ENCODE measurements around the gene EIPR1. TPM values are rescaled to one million over a fixed set of nuclear protein-coding genes. Genes with fewer than 3 reads are reported as not detected.

The EIPR1 gene
- 10 to 100 TPM; 37.1 to 47.7 (median 41.1) TPM for polyA plus RNA-seq

GRCh38 chr2:3377612-3378432 lies at the start of gene EIPR1:
Gene EIPR1, minus strand, starts transcription at chr2:3377818. Its CDS starts 129 bp downstream, at chr2:3377689.
- Mint-ChIP-seq H3K27me3 (ENCODE audit: low read depth in 3 of 3) (peaks cover 7 to 28% (median 24%) of the 10 kb centered on the region in 3 donors), H3K36me3 (peaks cover 3 to 4% (median 3%) of the 10 kb centered on the region in 3 donors), H3K27ac (peak within 1 kb of the TSS; percentile 92 to 98 (median 97)), H3K4me1 (peaks cover 53 to 54% of the 10 kb centered on the region in 2 donors), H3K9me3 (peaks cover 0 to 5% (median 0%) of the 10 kb centered on the region in 6 donors), H3K4me3 (peak within 1 kb of the TSS; percentile 92 to 99 (median 98))
- DNase-seq, result peak; percentile 96 to 98 (median 96)

GRCh38 chr2:3427272-3427671 lies 49.7 kb upstream of the EIPR1 start:
- Mint-ChIP-seq H3K27ac (no peak overlapping the region), H3K4me1 (peaks cover 6 to 8% of the 10 kb centered on the region in 2 donors), H3K27me3 (ENCODE audit: low read depth in 3 of 3) (no peaks in the 10 kb centered on the region), H3K9me3 (no peaks in the 10 kb centered on the region), H3K36me3 (peaks cover 9 to 43% (median 24%) of the 10 kb centered on the region in 3 donors), H3K4me3 (no peak overlapping the region)
- no peak for DNase-seq

- peaks cover 6 to 8% of the 10 kb centered on the region in 2 donors for H3K4me1 Mint-ChIP-seq
- H3K27ac Mint-ChIP-seq, result no peak overlapping the region
- peaks cover 9 to 38% (median 17%) of the 10 kb centered on the region in 3 donors for H3K36me3 Mint-ChIP-seq
- no peak for DNase-seq
- H3K9me3 Mint-ChIP-seq, result no peaks in the 10 kb centered on the region
- no peaks in the 10 kb centered on the region for H3K27me3 Mint-ChIP-seq (ENCODE audit: low read depth in 3 of 3)
- no peak overlapping the region for H3K4me3 Mint-ChIP-seq
Observed at GRCh38 chr2:3426615-3427014, 49.0 kb upstream of the EIPR1 start.

GRCh38 chr2:3424171-3424795 lies 46.7 kb upstream of the EIPR1 start:
- H3K9me3 Mint-ChIP-seq, result no peaks in the 10 kb centered on the region
- H3K27ac Mint-ChIP-seq, result no peak overlapping the region
- H3K4me1 Mint-ChIP-seq, result peaks cover 6 to 8% of the 10 kb centered on the region in 2 donors
- H3K27me3 Mint-ChIP-seq (ENCODE audit: low read depth in 3 of 3), result no peaks in the 10 kb centered on the region
- no peak overlapping the region for H3K4me3 Mint-ChIP-seq
- DNase-seq, result no peak
- peaks cover 9 to 39% (median 16%) of the 10 kb centered on the region in 3 donors for H3K36me3 Mint-ChIP-seq

- H3K27ac Mint-ChIP-seq, result peak overlapping the region in 1 of 6 donors; percentile 37
- no peaks in the 10 kb centered on the region for H3K27me3 Mint-ChIP-seq (ENCODE audit: low read depth in 3 of 3)
- H3K4me3 Mint-ChIP-seq, result no peak overlapping the region
- peaks cover 5 to 6% of the 10 kb centered on the region in 2 donors for H3K4me1 Mint-ChIP-seq
- H3K9me3 Mint-ChIP-seq, result no peaks in the 10 kb centered on the region
- H3K36me3 Mint-ChIP-seq, result peaks cover 6 to 39% (median 16%) of the 10 kb centered on the region in 3 donors
- DNase-seq, result peak; percentile 48 to 55 (median 53)
Observed at GRCh38 chr2:3423492-3424170, 46.0 kb upstream of the EIPR1 start.

GRCh38 chr2:3422161-3422779 lies 44.7 kb upstream of the EIPR1 start:
- peak overlapping the region in 1 of 6 donors; percentile 51 for H3K27ac Mint-ChIP-seq

GRCh38 chr2:3421580-3421979 lies 44.0 kb upstream of the EIPR1 start:
- H3K4me3 Mint-ChIP-seq, result no peak overlapping the region
- H3K9me3 Mint-ChIP-seq, result no peaks in the 10 kb centered on the region
- DNase-seq, result no peak
- peaks cover 6 to 33% (median 16%) of the 10 kb centered on the region in 3 donors for H3K36me3 Mint-ChIP-seq
- no peaks in the 10 kb centered on the region for H3K27me3 Mint-ChIP-seq (ENCODE audit: low read depth in 3 of 3)
- H3K4me1 Mint-ChIP-seq, result peaks cover 5 to 15% of the 10 kb centered on the region in 2 donors
- no peak overlapping the region for H3K27ac Mint-ChIP-seq

More at GRCh38 chr2:3422161-3422779, 44.7 kb upstream of the EIPR1 start:
- peaks cover 5 to 10% of the 10 kb centered on the region in 2 donors for H3K4me1 Mint-ChIP-seq
- DNase-seq, result no peak
- H3K4me3 Mint-ChIP-seq, result no peak overlapping the region
- no peaks in the 10 kb centered on the region for H3K27me3 Mint-ChIP-seq (ENCODE audit: low read depth in 3 of 3)
- H3K9me3 Mint-ChIP-seq, result no peaks in the 10 kb centered on the region
- peaks cover 6 to 32% (median 16%) of the 10 kb centered on the region in 3 donors for H3K36me3 Mint-ChIP-seq

- Mint-ChIP-seq H3K27ac (no peak overlapping the region), H3K4me1 (peaks cover 5 to 15% of the 10 kb centered on the region in 2 donors), H3K36me3 (peaks cover 7 to 31% (median 16%) of the 10 kb centered on the region in 3 donors), H3K27me3 (ENCODE audit: low read depth in 3 of 3) (no peaks in the 10 kb centered on the region), H3K9me3 (no peaks in the 10 kb centered on the region), H3K4me3 (no peak overlapping the region)
- DNase-seq, result no peak
Observed at GRCh38 chr2:3420769-3421397, 43.3 kb upstream of the EIPR1 start.

- Mint-ChIP-seq H3K9me3 (no peaks in the 10 kb centered on the region), H3K27ac (peak overlapping the region in 1 of 6 donors; percentile 2), H3K4me3 (no peak overlapping the region), H3K36me3 (peaks cover 8 to 24% (median 12%) of the 10 kb centered on the region in 3 donors), H3K4me1 (peaks cover 5 to 15% of the 10 kb centered on the region in 2 donors), H3K27me3 (ENCODE audit: low read depth in 3 of 3) (no peaks in the 10 kb centered on the region)
- DNase-seq, result no peak
Observed at GRCh38 chr2:3420076-3420768, 42.6 kb upstream of the EIPR1 start.

GRCh38 chr2:3418766-3419404 lies 41.3 kb upstream of the EIPR1 start:
- Mint-ChIP-seq H3K9me3 (no peaks in the 10 kb centered on the region), H3K27me3 (ENCODE audit: low read depth in 3 of 3) (no peaks in the 10 kb centered on the region), H3K4me1 (peaks cover 4 to 15% of the 10 kb centered on the region in 2 donors), H3K27ac (peak overlapping the region in 1 of 6 donors; percentile 24), H3K4me3 (no peak overlapping the region), H3K36me3 (peaks cover 6 to 24% (median 7%) of the 10 kb centered on the region in 3 donors)
- no peak for DNase-seq

- H3K27me3 Mint-ChIP-seq (ENCODE audit: low read depth in 3 of 3), result peaks cover 0 to 1% (median 0%) of the 10 kb centered on the region in 3 donors
- no peak for DNase-seq
- no peaks in the 10 kb centered on the region for H3K9me3 Mint-ChIP-seq
- H3K4me3 Mint-ChIP-seq, result no peak overlapping the region
- H3K36me3 Mint-ChIP-seq, result peaks cover 3 to 14% (median 7%) of the 10 kb centered on the region in 3 donors
- H3K27ac Mint-ChIP-seq, result peak overlapping the region in 1 of 6 donors; percentile 61
- H3K4me1 Mint-ChIP-seq, result peaks cover 3 to 42% of the 10 kb centered on the region in 2 donors
Observed at GRCh38 chr2:3414133-3414860, 36.7 kb upstream of the EIPR1 start.

All from immature natural killer cell (primary cell).